Neural cell (in vitro differentiated cells): Measurements from ENCODE around the gene LPP. TPM values are rescaled to one million over a fixed set of nuclear protein-coding genes. Genes with fewer than 3 reads are reported as not detected.

Experiments used
- H2AFZ ChIP-seq: fragments of 200-600, 300-800 bp; sonication (generic), shearing (Covaris generic); 2 replicates; pipeline ENCODE4 v1.6.0; 2014; ENCODE audit warnings: low read depth, mild to moderate bottlenecking, antibody characterized with exemption, low read length, moderate library complexity
- H3F3A ChIP-seq: fragments of 200-600 bp; shearing (Covaris generic); 2 replicates; pipeline ENCODE4 v1.6.1; 2016; ENCODE audit warnings: mild to moderate bottlenecking, moderate library complexity, mixed read lengths, antibody characterized with exemption, low read length; ENCODE audit not compliant: insufficient read depth, poor library complexity, severe bottlenecking
- H3K27ac ChIP-seq: fragments of 200-600, 300-800 bp; sonication (generic), shearing (Covaris generic); 2 replicates; pipeline ENCODE4 v1.5.1; 2014; ENCODE audit warnings: mild to moderate bottlenecking, low read length, moderate library complexity
- H3K27me3 ChIP-seq: fragments of 300-800, 200-600 bp; sonication (generic), shearing (Covaris generic); 2 replicates; pipeline ENCODE4 v1.6.0; 2014; ENCODE audit warnings: mild to moderate bottlenecking, low read depth, low read length, moderate library complexity; ENCODE audit not compliant: insufficient read depth
- H3K36me3 ChIP-seq: fragments of 300-800, 200-600 bp; sonication (generic), shearing (Covaris generic); 2 replicates; pipeline ENCODE4 v1.5.1; 2014; ENCODE audit warnings: mild to moderate bottlenecking, antibody characterized with exemption, low read length, moderate library complexity; ENCODE audit not compliant: insufficient read depth
- H3K4me2 ChIP-seq: fragments of 300-800, 200-600 bp; sonication (generic), shearing (Covaris generic); 2 replicates; pipeline ENCODE4 v1.6.0; 2014; ENCODE audit warnings: mild to moderate bottlenecking, low read length
- H3K4me3 ChIP-seq: fragments of 300-800, 200-600 bp; sonication (generic), shearing (Covaris generic); 2 replicates; pipeline ENCODE4 v1.5.1; 2014; ENCODE audit warnings: mild to moderate bottlenecking, low read length, moderate library complexity
- H3K79me2 ChIP-seq: fragments of 200-600 bp; shearing (Covaris generic); replicated peaks from 2 replicates; pipeline ENCODE4 v1.6.0; 2014; ENCODE audit warnings: mild to moderate bottlenecking, low read length, moderate library complexity; ENCODE audit not compliant: insufficient read depth
- H3K9ac ChIP-seq: fragments of 300-800, 200-600 bp; sonication (generic), shearing (Covaris generic); 2 replicates; pipeline ENCODE4 v1.6.1; 2016; ENCODE audit warnings: mild to moderate bottlenecking, low read length, mixed read lengths
- H3K9me2 ChIP-seq: fragments of 200-600 bp; shearing (Covaris generic); 2 replicates; pipeline ENCODE4 v1.6.1; 2016; ENCODE audit warnings: mild to moderate bottlenecking, low read length, mixed read lengths; ENCODE audit not compliant: insufficient read depth
- H3K9me3 ChIP-seq: fragments of 200-600, 300-800 bp; sonication (generic), shearing (Covaris generic); 2 replicates; pipeline ENCODE4 v1.6.1; 2016; ENCODE audit warnings: mild to moderate bottlenecking, mixed run types, low read length, moderate library complexity, mixed read lengths
- H4K20me1 ChIP-seq: fragments of 200-600 bp; shearing (Covaris generic); 2 replicates; pipeline ENCODE4 v1.6.1; 2016; ENCODE audit warnings: mild to moderate bottlenecking, mixed run types; ENCODE audit not compliant: insufficient read depth
- EP300 ChIP-seq: fragments of 450-650 bp; conservative IDR thresholded peaks from 2 replicates; pipeline ENCODE4 v1.6.1; 2014; ENCODE audit warnings: antibody characterized with exemption, mild to moderate bottlenecking, moderate library complexity; ENCODE audit not compliant: poor library complexity, severe bottlenecking
- EZH2 ChIP-seq: fragments of 200-600, 300-800 bp; shearing (Covaris generic), sonication (generic); IDR thresholded peaks from 2 replicates; pipeline ENCODE4 v1.6.1; 2014; ENCODE audit warnings: antibody characterized with exemption, low read length, borderline replicate concordance, mild to moderate bottlenecking; ENCODE audit not compliant: insufficient read depth, poor library complexity, severe bottlenecking
- MXI1 ChIP-seq: fragments of 450-650 bp; conservative IDR thresholded peaks from 2 replicates; pipeline ENCODE4 v1.6.1; 2014; ENCODE audit warnings: antibody characterized with exemption, mild to moderate bottlenecking; ENCODE audit not compliant: poor library complexity, severe bottlenecking
- POLR2AphosphoS5 ChIP-seq: IDR thresholded peaks from 2 replicates; pipeline ENCODE4 v1.6.1; 2012
- RAD21 ChIP-seq: fragments of 450-650 bp; conservative IDR thresholded peaks from 2 replicates; pipeline ENCODE4 v1.6.1; 2014; ENCODE audit warnings: antibody characterized with exemption, mild to moderate bottlenecking, moderate library complexity
- SMC3 ChIP-seq: fragments of 450-650 bp; conservative IDR thresholded peaks from 2 replicates; pipeline ENCODE4 v1.6.1; 2014; ENCODE audit warnings: antibody characterized with exemption, mild to moderate bottlenecking, moderate library complexity; ENCODE audit not compliant: poor library complexity
- TAF1 ChIP-seq: IDR thresholded peaks from 2 replicates; pipeline ENCODE4 v1.6.1; 2012; ENCODE audit warnings: low read depth
- polyA plus RNA-seq: library from polyadenylated mRNA; depleted of rRNA; stranded (reverse); fragments of >200 nt; gene quantifications from 2 replicates; pipeline ENCODE4 v1.2.3, GENCODE V29; 2014
- TF ChIP-seq, protein P1 (sequence below): IDR thresholded peaks from 2 replicates; pipeline ENCODE4 v1.6.1; 2012; ENCODE audit warnings: borderline replicate concordance
- TF ChIP-seq, protein P2 (sequence below): fragments of 450-650 bp; IDR thresholded peaks from 2 replicates; pipeline ENCODE4 v1.5.1; 2014; ENCODE audit warnings: antibody characterized with exemption, mild to moderate bottlenecking, moderate library complexity; ENCODE audit not compliant: poor library complexity, severe bottlenecking

Gene LPP
- polyA plus RNA-seq, 1 donor from 2014 or later: 3.0 TPM

DNA sequence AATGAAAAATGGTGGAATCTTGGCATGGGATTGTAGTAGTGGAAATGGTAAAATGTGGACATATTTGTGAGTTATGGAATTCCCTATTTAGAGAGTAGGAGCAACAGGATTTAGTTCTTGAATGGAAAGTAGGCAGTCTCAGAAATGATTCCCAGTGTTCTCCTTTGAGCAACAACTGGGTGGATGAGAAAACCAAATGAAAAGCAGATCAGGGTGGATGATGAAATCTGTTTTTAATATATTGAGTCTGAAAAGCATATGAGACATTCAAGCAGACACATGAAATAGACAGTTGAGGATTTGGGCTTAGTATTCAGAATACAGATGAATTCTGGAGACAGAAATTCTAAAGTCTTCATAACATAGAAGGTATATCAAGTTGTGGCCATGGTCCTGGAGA is 451.3 kb downstream of the LPP start:
- Histone ChIP-seq H2AFZ (no peak overlapping the region), H3K9me3 (no peaks in the 10 kb centered on the region), H3K79me2 (no peaks in the 10 kb centered on the region), H3K27me3 (no peaks in the 10 kb centered on the region), H3K4me3 (no peak overlapping the region), H3K9me2 (no peaks in the 10 kb centered on the region), H4K20me1 (no peaks in the 10 kb centered on the region), H3K4me2 (no peak overlapping the region), H3K9ac (no peak overlapping the region), H3K27ac (no peak overlapping the region), H3K36me3 (peaks cover 7% of the 10 kb centered on the region), H3F3A (no peaks in the 10 kb centered on the region)
- TF ChIP-seq, protein P1, sequence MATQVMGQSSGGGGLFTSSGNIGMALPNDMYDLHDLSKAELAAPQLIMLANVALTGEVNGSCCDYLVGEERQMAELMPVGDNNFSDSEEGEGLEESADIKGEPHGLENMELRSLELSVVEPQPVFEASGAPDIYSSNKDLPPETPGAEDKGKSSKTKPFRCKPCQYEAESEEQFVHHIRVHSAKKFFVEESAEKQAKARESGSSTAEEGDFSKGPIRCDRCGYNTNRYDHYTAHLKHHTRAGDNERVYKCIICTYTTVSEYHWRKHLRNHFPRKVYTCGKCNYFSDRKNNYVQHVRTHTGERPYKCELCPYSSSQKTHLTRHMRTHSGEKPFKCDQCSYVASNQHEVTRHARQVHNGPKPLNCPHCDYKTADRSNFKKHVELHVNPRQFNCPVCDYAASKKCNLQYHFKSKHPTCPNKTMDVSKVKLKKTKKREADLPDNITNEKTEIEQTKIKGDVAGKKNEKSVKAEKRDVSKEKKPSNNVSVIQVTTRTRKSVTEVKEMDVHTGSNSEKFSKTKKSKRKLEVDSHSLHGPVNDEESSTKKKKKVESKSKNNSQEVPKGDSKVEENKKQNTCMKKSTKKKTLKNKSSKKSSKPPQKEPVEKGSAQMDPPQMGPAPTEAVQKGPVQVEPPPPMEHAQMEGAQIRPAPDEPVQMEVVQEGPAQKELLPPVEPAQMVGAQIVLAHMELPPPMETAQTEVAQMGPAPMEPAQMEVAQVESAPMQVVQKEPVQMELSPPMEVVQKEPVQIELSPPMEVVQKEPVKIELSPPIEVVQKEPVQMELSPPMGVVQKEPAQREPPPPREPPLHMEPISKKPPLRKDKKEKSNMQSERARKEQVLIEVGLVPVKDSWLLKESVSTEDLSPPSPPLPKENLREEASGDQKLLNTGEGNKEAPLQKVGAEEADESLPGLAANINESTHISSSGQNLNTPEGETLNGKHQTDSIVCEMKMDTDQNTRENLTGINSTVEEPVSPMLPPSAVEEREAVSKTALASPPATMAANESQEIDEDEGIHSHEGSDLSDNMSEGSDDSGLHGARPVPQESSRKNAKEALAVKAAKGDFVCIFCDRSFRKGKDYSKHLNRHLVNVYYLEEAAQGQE: no peak
- TF ChIP-seq POLR2AphosphoS5: no peak
- TF ChIP-seq, protein P2, sequence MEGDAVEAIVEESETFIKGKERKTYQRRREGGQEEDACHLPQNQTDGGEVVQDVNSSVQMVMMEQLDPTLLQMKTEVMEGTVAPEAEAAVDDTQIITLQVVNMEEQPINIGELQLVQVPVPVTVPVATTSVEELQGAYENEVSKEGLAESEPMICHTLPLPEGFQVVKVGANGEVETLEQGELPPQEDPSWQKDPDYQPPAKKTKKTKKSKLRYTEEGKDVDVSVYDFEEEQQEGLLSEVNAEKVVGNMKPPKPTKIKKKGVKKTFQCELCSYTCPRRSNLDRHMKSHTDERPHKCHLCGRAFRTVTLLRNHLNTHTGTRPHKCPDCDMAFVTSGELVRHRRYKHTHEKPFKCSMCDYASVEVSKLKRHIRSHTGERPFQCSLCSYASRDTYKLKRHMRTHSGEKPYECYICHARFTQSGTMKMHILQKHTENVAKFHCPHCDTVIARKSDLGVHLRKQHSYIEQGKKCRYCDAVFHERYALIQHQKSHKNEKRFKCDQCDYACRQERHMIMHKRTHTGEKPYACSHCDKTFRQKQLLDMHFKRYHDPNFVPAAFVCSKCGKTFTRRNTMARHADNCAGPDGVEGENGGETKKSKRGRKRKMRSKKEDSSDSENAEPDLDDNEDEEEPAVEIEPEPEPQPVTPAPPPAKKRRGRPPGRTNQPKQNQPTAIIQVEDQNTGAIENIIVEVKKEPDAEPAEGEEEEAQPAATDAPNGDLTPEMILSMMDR: no peak
- no peak for TF ChIP-seq SMC3
- TF ChIP-seq MXI1: no peak
- no peak for TF ChIP-seq TAF1
- no peak for TF ChIP-seq RAD21
- no peak for TF ChIP-seq EZH2
- TF ChIP-seq EP300: no peak

DNA sequence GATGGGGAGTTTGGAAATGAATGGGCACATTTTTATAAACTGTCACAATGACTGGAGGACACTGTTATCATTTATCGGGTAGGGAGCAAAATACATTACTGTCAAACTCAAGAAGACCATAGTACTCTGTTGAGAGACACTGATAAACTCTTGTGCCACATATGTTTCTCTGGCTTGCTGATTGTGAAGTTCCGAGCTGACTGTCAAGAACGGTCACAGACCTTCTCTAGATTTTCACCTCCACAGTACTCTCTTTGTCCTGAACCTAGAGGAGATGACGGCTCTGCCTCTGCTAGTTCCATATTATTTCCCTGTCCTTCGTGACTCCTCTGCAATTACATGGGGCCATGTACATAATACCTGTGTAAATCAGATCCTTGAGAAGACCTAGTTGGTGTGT is 451.9 kb downstream of the LPP start:
- Histone ChIP-seq H3K9ac (no peak overlapping the region), H3K27ac (no peak overlapping the region), H4K20me1 (no peaks in the 10 kb centered on the region), H3K4me3 (no peak overlapping the region), H3K9me2 (no peaks in the 10 kb centered on the region), H3K36me3 (peaks cover 8% of the 10 kb centered on the region), H3K79me2 (no peaks in the 10 kb centered on the region), H3K9me3 (no peaks in the 10 kb centered on the region), H3K27me3 (no peaks in the 10 kb centered on the region), H3K4me2 (no peak overlapping the region), H3F3A (no peaks in the 10 kb centered on the region), H2AFZ (no peak overlapping the region)
- no peak for TF ChIP-seq MXI1
- no peak for TF ChIP-seq EZH2
- no peak for TF ChIP-seq RAD21
- TF ChIP-seq, protein P1: no peak
- TF ChIP-seq TAF1: no peak
- no peak for TF ChIP-seq SMC3
- TF ChIP-seq, protein P2: no peak
- TF ChIP-seq POLR2AphosphoS5: no peak
